ENCODE data around the gene RBPMS2.

- TF ChIP-seq CTCF (conservative IDR thresholded peaks at IDR 0.05 in 1 of 2, IDR thresholded peaks at IDR 0.05 in 1 of 2; ENCODE audit: extremely low read depth in 1 of 2, insufficient read depth in 1 of 2, low read depth in 1 of 2, low read length in 2 of 2) = no peak
- TF ChIP-seq EZH2 (IDR thresholded peaks at IDR 0.05; ENCODE audit: borderline replicate concordance, low read length) = no peak
These were observed 11.5 kb downstream of the RBPMS2 start for GRCh38 chr15:64763874-64764273.
